NT2/D1 (cell line): ENCODE measurements around the gene NRXN3.

ENCODE experiments used
- YY1 ChIP-seq: IDR thresholded peaks from 2 replicates; pipeline ENCODE4 v1.6.1; 2011; ENCODE audit not compliant: insufficient read length, insufficient read depth
- ZNF274 ChIP-seq: IDR thresholded peaks from 2 replicates; pipeline ENCODE4 v1.6.1; 2011; ENCODE audit warnings: mild to moderate bottlenecking, low read depth, low read length

DNA sequence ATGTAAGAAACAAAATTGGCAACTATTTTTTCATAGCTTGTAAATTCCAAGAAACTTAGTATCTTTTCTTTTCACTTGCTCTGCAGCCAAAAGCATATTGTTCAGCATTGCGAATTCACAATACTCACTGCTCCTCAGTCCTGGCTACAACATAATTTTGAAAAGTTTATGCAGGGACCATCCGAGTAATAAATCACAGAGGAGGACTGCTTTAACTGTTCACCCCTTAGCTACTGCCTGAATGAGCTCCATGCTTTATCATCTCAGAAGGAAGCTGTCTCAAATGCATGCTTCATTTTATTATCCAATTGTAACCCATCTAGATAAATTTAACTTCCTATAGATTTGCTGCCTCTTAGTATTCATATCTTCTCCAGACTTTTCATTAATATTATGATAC is 1213.3 kb downstream of the NRXN3 start:
- TF ChIP-seq YY1 (no peak), ZNF274 (no peak)
